MG63 (cell line): ENCODE measurements around the gene R3HDM4. TPM values are rescaled to one million over a fixed set of nuclear protein-coding genes. Genes with fewer than 3 reads are reported as not detected.
"Not testable (repeated sequence)": the region's sequence is repeated elsewhere in the genome, so short reads cannot be mapped to it uniquely, and the experiment has no call there.

Source experiments
- DNase-seq: peaks from one replicate; pipeline ENCODE4 v3.0.0-alpha.2; 2020
- H3K27me3 ChIP-seq: fragments of 250-450 bp; sonication (Bioruptor Pico); 2 replicates; pipeline ENCODE4 v1.5.1; 2020; ENCODE audit warnings: mild to moderate bottlenecking, moderate library complexity
- H3K36me3 ChIP-seq: fragments of 250-450 bp; sonication (Bioruptor Pico); 2 replicates; pipeline ENCODE4 v1.5.1; 2020; ENCODE audit warnings: mild to moderate bottlenecking, moderate library complexity
- H3K4me3 ChIP-seq: fragments of 250-450 bp; sonication (Bioruptor Pico); 2 replicates; pipeline ENCODE4 v1.5.1; 2020; ENCODE audit warnings: mild to moderate bottlenecking, moderate library complexity
- H3K9me3 ChIP-seq: fragments of 250-450 bp; sonication (Bioruptor Pico); 2 replicates; pipeline ENCODE4 v1.5.1; 2020; ENCODE audit warnings: mild to moderate bottlenecking, moderate library complexity
- total RNA-seq: library from RNA; depleted of rRNA; stranded (reverse); fragments of >200 nt; shearing (Covaris generic); gene quantifications from 2 replicates; pipeline ENCODE4 v1.2.3, GENCODE V29; 2014; ENCODE audit warnings: low replicate concordance

R3HDM4 gene
- total RNA-seq, 1 experiment from 2014 or later = 9.5 TPM

- H3K4me3 ChIP-seq = peak overlapping the region; percentile 67
- H3K9me3 ChIP-seq = no peaks in the 10 kb centered on the region
- peaks cover 4% of the 10 kb centered on the region for H3K36me3 ChIP-seq
- no peaks in the 10 kb centered on the region for H3K27me3 ChIP-seq
- peak; percentile 24 for DNase-seq
These were observed 20.7 kb downstream of the R3HDM4 start for GRCh38 chr19:892243-892893.

- DNase-seq, H3K9me3 ChIP-seq, H3K36me3 ChIP-seq, H3K27me3 ChIP-seq: not testable (repeated sequence)
- peak overlapping the region; percentile 67 for H3K4me3 ChIP-seq
These were observed 21.4 kb downstream of the R3HDM4 start for GRCh38 chr19:891421-892200.

GRCh38 chr19:890831-891230 is 22.2 kb downstream of the R3HDM4 start:
- Histone ChIP-seq H3K27me3 (no peaks in the 10 kb centered on the region), H3K4me3 (no peak overlapping the region), H3K36me3 (peaks cover 8% of the 10 kb centered on the region), H3K9me3 (no peaks in the 10 kb centered on the region)
- DNase-seq = no peak

GRCh38 chr19:889662-890295 is 23.2 kb downstream of the R3HDM4 start:
- peaks cover 8% of the 10 kb centered on the region for H3K36me3 ChIP-seq
- H3K27me3 ChIP-seq = no peaks in the 10 kb centered on the region
- no peak overlapping the region for H3K4me3 ChIP-seq
- no peaks in the 10 kb centered on the region for H3K9me3 ChIP-seq
- no peak for DNase-seq

GRCh38 chr19:888581-889385 is 24.2 kb downstream of the R3HDM4 start:
- no peak for DNase-seq
- Histone ChIP-seq H3K9me3 (no peaks in the 10 kb centered on the region), H3K27me3 (no peaks in the 10 kb centered on the region), H3K36me3 (peaks cover 8% of the 10 kb centered on the region), H3K4me3 (no peak overlapping the region)

GRCh38 chr19:887599-887998 is 25.4 kb downstream of the R3HDM4 start:
- H3K9me3 ChIP-seq = no peaks in the 10 kb centered on the region
- H3K4me3 ChIP-seq = no peak overlapping the region
- no peak for DNase-seq
- H3K27me3 ChIP-seq = no peaks in the 10 kb centered on the region
- H3K36me3 ChIP-seq = peaks cover 8% of the 10 kb centered on the region

- no peak for DNase-seq
- H3K36me3 ChIP-seq = peaks cover 8% of the 10 kb centered on the region
- no peaks in the 10 kb centered on the region for H3K27me3 ChIP-seq
- H3K4me3 ChIP-seq = no peak overlapping the region
- H3K9me3 ChIP-seq = no peaks in the 10 kb centered on the region
These were observed 25.9 kb downstream of the R3HDM4 start for GRCh38 chr19:887072-887471.

GRCh38 chr19:885536-886224 is 27.3 kb downstream of the R3HDM4 start:
- no peak for DNase-seq
- Histone ChIP-seq H3K27me3 (no peaks in the 10 kb centered on the region), H3K9me3 (no peaks in the 10 kb centered on the region), H3K36me3 (peaks cover 9% of the 10 kb centered on the region), H3K4me3 (no peak overlapping the region)

- no peak for DNase-seq
- H3K36me3 ChIP-seq = peaks cover 6% of the 10 kb centered on the region; the same call in 1 of the 2 replicates
- no peak overlapping the region for H3K4me3 ChIP-seq
- H3K27me3 ChIP-seq = no peaks in the 10 kb centered on the region
- no peaks in the 10 kb centered on the region for H3K9me3 ChIP-seq
These were observed 28.4 kb downstream of the R3HDM4 start for GRCh38 chr19:884420-885211.

- no peaks in the 10 kb centered on the region for H3K27me3 ChIP-seq
- H3K4me3 ChIP-seq = no peak overlapping the region
- H3K9me3 ChIP-seq = no peaks in the 10 kb centered on the region
- H3K36me3 ChIP-seq = peaks cover 6% of the 10 kb centered on the region; the same call in 1 of the 2 replicates
- DNase-seq = no peak
These were observed 29.3 kb downstream of the R3HDM4 start for GRCh38 chr19:883661-884211.

GRCh38 chr19:882871-883497 is 30.0 kb downstream of the R3HDM4 start:
- no peak for DNase-seq
- Histone ChIP-seq H3K9me3 (no peaks in the 10 kb centered on the region), H3K36me3 (peaks cover 6% of the 10 kb centered on the region; the same call in 1 of the 2 replicates), H3K4me3 (no peak overlapping the region), H3K27me3 (no peaks in the 10 kb centered on the region)

- H3K27me3 ChIP-seq = no peaks in the 10 kb centered on the region
- H3K4me3 ChIP-seq = no peak overlapping the region
- peaks cover 5% of the 10 kb centered on the region; the same call in 1 of the 2 replicates for H3K36me3 ChIP-seq
- no peak for DNase-seq
- H3K9me3 ChIP-seq = no peaks in the 10 kb centered on the region
These were observed 31.5 kb downstream of the R3HDM4 start for GRCh38 chr19:881385-882071.

- H3K4me3 ChIP-seq = no peak overlapping the region
- DNase-seq = no peak
- H3K27me3 ChIP-seq = no peaks in the 10 kb centered on the region
- H3K9me3 ChIP-seq = no peaks in the 10 kb centered on the region
- H3K36me3 ChIP-seq = peaks cover 2% of the 10 kb centered on the region; the same call in 1 of the 2 replicates
These were observed 33.1 kb downstream of the R3HDM4 start for GRCh38 chr19:879711-880438.
